HCT116 (cell line): Measurements from ENCODE around the gene PRM2.

Experiments
- CEBPB ChIP-seq: IDR thresholded peaks from 2 replicates; pipeline ENCODE4 v1.6.1; 2012; ENCODE audit warnings: low read depth
- CTCF ChIP-seq, 3 experiments: fragments of 200-600 bp in 1 of 3; sonication (generic) in 1 of 3; IDR thresholded peaks in 2 of 3; conservative IDR thresholded peaks in 1 of 3; 2 replicates each; pipeline ENCODE4 v1.5.1; 2012 to 2017; ENCODE audit warnings: low read depth in 2 of 3, low read length in 2 of 3, antibody characterized with exemption in 1 of 3, borderline replicate concordance in 1 of 3, control low read depth in 1 of 3, mild to moderate bottlenecking in 1 of 3, mixed read lengths in 1 of 3, mixed run types in 1 of 3, moderate library complexity in 1 of 3; ENCODE audit not compliant: insufficient read depth in 1 of 3
- EZH2 ChIP-seq: fragments of 200-600 bp; sonication (generic); IDR thresholded peaks from 2 replicates; pipeline ENCODE4 v1.6.1; 2017; ENCODE audit warnings: antibody characterized with exemption, mixed run types
- FOSL1 ChIP-seq: IDR thresholded peaks from 2 replicates; pipeline ENCODE4 v1.6.1; 2012; ENCODE audit warnings: low read depth
- POLR2AphosphoS5 ChIP-seq: IDR thresholded peaks from 2 replicates; pipeline ENCODE4 v1.6.1; 2011; ENCODE audit warnings: mild to moderate bottlenecking, low read depth, low read length, moderate library complexity

DNA sequence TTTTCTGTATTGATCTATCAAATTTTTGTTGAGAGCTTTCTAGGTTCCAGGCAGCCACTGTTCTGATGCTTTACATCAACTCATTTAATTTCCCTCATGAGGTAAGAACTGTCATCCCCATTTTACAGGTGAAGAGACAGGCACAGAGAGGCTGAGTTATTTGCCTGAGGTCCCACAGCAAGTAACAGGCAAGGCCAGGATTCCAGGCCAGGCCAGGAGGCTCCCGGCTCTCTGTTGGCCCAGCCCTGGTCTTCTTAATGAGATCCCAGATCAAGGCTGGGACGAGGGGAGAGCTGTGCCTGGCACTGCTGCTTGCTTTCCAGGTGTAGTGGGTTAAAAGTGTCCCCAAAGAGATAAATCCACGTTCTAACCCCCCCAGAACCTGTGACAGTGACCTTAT lies 46.5 kb upstream of the PRM2 start:
- no peak for TF ChIP-seq EZH2
- TF ChIP-seq POLR2AphosphoS5 = no peak
- no peak for TF ChIP-seq CTCF (IDR thresholded peaks at IDR 0.05 in 2 of 3, conservative IDR thresholded peaks at IDR 0.05 in 1 of 3; ENCODE audit: borderline replicate concordance in 1 of 3, insufficient read depth in 1 of 3, low read depth in 2 of 3, low read length in 2 of 3)
- no peak for TF ChIP-seq FOSL1
- no peak for TF ChIP-seq CEBPB
